GM18498 (cell line): ENCODE measurements around the gene NUPR2.
"Not testable (repeated sequence)": the region's sequence is repeated elsewhere in the genome, so short reads cannot be mapped to it uniquely, and the experiment has no call there.

Experiments used
- ATAC-seq: cut with Tn5 transposase; IDR thresholded peaks from one replicate; pipeline ENCODE4 v1.9.1; 2021; ENCODE audit warnings: mild to moderate bottlenecking, moderate library complexity; ENCODE audit not compliant: unreplicated experiment

Gene NUPR2

DNA sequence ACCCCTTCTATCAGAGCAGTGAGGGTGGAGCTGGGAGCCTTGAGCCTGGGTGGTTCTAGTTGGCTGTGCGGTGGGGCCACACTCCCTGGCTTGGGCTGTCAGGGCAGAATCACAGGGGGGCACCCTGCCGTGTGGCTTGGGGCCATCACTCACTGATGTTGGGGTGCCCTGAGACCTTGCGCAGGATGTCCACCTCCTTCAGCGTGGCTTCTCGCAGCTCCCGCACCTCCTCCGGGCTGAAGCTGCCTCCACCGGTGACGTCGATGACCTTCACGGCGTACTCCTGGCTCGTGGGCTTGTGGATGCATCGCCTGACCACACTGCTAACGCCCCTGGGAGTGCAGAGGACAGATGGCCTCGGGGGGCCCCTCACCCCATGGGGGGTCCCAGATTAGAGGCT is 28.8 kb downstream of the NUPR2 start:
- no peak for ATAC-seq

DNA sequence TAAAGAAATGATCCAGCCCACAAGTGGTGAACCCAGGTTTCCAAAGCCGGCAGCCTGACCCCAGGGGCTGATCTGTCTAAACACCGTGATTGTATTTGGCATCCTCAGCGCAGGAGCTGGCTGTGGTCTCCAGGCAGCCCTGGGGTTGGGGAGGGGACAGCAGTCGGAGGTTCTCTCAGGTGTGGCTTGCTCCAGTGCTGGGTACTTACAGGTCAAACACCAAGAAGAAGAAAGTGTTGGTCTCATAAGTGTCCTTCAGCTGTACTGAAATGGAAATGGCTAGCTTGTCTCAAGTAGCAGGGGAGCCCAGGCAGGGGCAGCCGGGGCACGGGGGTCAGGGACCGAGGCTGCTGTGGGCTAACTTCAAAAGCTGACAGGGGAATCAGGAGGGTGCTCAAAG is 29.5 kb downstream of the NUPR2 start:
- ATAC-seq: no peak

- no peak for ATAC-seq
These were observed 32.9 kb downstream of the NUPR2 start for GRCh38 chr7:56083150-56083785.

DNA sequence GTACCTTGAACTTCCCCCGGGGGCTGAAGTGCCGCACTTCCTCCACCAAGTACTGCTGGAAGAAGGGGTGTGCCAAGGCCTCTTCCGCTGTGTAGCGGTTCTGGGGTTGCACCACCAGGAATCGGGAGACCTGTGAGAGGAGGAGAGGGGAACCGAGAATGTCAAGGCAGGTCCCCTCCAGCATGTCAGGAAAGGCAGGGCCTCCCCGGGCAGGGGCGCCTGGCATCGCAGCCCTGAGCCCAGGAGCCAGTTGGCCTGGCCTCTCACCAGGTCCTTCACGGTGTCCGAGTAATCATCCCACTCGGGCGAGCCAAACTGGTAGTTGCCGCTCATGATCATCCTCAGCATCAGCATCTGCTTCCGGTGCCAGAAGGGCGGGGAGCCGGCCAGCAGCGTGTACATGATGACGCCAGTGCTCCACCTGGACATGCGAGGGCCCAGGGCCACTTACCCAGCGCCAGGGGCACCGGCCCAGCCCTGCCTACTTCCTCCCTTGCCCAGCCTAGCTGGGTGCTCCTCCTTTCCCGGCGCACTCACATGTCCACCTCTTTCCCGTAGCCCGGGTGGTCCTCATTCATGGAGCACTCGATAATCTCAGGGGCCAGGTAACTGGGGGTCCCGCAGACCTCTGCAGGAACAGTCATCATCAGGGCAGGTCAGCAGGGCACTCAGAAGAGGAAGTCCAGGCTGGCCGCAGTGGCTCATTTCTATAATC is 34.4 kb downstream of the NUPR2 start:
- ATAC-seq: no peak

DNA sequence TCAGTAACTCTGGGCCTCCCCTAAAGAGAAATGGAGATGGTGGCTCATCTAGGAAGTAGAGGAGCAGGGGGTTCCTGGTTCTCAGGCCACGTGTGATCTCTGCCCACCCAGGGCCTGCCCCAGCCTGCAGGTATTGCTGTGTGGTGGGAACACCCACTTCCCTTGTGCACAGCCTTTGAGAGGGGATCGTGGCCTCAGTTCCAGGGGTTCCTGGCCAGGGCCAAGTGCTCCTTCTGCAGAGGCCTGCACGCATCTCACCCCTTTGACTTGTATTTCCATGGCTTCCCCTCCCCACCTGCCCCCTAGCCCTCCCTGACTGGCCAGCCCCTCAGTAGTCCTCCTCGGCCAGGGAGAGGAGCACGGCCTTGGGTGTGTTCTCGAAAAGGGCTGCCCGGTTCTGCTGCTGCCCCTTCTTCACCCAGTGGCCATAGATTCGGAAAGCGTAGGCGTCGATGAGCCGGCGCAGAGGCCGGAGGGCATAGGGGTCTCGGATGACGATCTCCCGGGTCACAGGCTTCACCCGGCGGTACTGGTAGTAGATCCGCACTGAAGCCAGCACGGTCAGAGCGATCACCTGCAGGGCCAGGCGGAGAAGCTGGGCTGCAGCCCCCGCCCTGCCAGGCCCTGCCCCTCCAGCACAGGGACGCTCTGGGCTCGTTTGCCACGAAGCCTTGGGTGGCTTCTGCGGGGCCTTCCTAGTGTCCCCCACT is 35.3 kb downstream of the NUPR2 start:
- ATAC-seq: not testable (repeated sequence)

DNA sequence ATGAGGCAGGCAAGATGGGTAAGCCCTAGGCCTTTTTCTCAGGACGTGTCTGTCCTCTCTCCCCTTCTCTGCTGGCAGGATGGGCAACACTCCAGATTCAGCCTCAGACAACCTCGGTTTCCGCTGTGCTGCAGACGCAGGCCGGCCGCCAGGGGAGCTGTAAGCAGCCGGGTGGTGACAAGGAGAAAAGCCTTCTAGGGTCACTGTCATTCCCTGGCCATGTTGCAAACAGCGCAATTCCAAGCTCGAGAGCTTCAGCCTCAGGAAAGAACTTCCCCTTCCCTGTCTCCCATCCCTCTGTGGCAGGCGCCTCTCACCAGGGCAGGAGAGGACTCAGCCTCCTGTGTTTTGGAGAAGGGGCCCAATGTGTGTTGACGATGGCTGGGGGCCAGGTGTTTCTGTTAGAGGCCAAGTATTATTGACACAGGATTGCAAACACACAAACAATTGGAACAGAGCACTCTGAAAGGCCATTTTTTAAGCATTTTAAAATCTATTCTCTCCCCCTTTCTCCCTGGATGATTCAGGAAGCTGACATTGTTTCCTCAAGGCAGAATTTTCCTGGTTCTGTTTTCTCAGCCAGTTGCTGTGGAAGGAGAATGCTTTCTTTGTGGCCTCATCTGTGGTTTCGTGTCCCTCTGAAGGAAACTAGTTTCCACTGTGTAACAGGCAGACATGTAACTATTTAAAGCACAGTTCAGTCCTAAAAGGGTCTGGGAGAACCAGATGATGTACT is 36.6 kb downstream of the NUPR2 start:
- no peak for ATAC-seq

- no peak for ATAC-seq
These were observed 38.0 kb downstream of the NUPR2 start for GRCh38 chr7:56078196-56078595.

DNA sequence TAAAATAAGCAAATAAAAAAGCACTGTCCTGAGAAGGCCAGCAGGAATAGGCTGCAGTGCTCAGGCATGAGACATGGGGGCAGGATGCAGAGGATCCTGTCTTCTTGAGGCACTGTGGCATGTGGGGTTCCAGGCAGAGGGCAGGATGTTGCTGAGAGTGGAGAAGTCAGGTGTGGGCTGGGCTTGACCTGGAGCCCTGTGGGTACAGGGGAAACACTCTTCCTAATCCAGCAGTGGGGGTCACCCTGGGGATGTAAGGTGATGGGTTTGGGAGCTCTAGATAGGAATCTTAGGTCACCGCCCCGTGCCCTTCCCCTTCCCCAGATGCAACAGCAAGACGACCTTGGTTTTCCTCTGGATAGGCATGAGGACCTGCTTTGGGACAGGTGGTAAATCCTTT is 38.5 kb downstream of the NUPR2 start:
- no peak for ATAC-seq

GRCh38 chr7:56074371-56074791 is 41.8 kb downstream of the NUPR2 start:
- ATAC-seq: peak; percentile 92

- not testable (repeated sequence) for ATAC-seq
These were observed 49.8 kb downstream of the NUPR2 start for GRCh38 chr7:56066376-56066775.
